GM23248 (cell line): Measurements from ENCODE around the gene TRIM52. TPM values are rescaled to one million over a fixed set of nuclear protein-coding genes. Genes with fewer than 3 reads are reported as not detected.

Source experiments
- DNase-seq: peaks from one replicate; pipeline ENCODE4 v3.0.0-alpha.2; 2015
- H2AFZ ChIP-seq: fragments of 200-600 bp; sonication (generic); 2 replicates; pipeline ENCODE4 v1.6.1; 2016; ENCODE audit warnings: antibody characterized with exemption
- H3F3A ChIP-seq: fragments of 200-600 bp; sonication (generic); 2 replicates; pipeline ENCODE4 v1.6.1; 2016; ENCODE audit warnings: mild to moderate bottlenecking, antibody characterized with exemption, mixed run types; ENCODE audit not compliant: insufficient read depth
- H3K27ac ChIP-seq: fragments of 200-600 bp; sonication (generic); 2 replicates; pipeline ENCODE4 v1.5.1; 2016; ENCODE audit warnings: mild to moderate bottlenecking
- H3K27me3 ChIP-seq: fragments of 200-600 bp; sonication (generic); replicated peaks from 2 replicates; pipeline ENCODE4 v1.6.1; 2016; ENCODE audit warnings: mild to moderate bottlenecking; ENCODE audit not compliant: insufficient read depth
- H3K36me3 ChIP-seq: fragments of 200-600 bp; sonication (generic); 2 replicates; pipeline ENCODE4 v1.6.1; 2016; ENCODE audit warnings: low read depth, mild to moderate bottlenecking
- H3K4me1 ChIP-seq: fragments of 200-600 bp; sonication (generic); 2 replicates; pipeline ENCODE4 v1.6.1; 2016; ENCODE audit warnings: mild to moderate bottlenecking; ENCODE audit not compliant: insufficient read depth
- H3K4me2 ChIP-seq: fragments of 200-600 bp; sonication (generic); one replicate; pipeline ENCODE4 v1.6.1; 2016; ENCODE audit warnings: mild to moderate bottlenecking; ENCODE audit not compliant: unreplicated experiment
- H3K4me3 ChIP-seq: fragments of 200-600 bp; sonication (generic); 2 replicates; pipeline ENCODE4 v1.5.1; 2016; ENCODE audit warnings: mild to moderate bottlenecking
- H3K79me2 ChIP-seq: fragments of 200-600 bp; sonication (generic); 2 replicates; pipeline ENCODE4 v1.6.1; 2016; ENCODE audit warnings: mild to moderate bottlenecking; ENCODE audit not compliant: insufficient read depth
- H3K9ac ChIP-seq: fragments of 200-600 bp; sonication (generic); 2 replicates; pipeline ENCODE4 v1.6.1; 2016; ENCODE audit warnings: mild to moderate bottlenecking
- H3K9me2 ChIP-seq: fragments of 200-600 bp; sonication (generic); 2 replicates; pipeline ENCODE4 v1.6.1; 2016; ENCODE audit warnings: mixed run types, mild to moderate bottlenecking, moderate library complexity; ENCODE audit not compliant: insufficient read depth
- H3K9me3 ChIP-seq: fragments of 200-600 bp; sonication (generic); one replicate; pipeline ENCODE4 v1.6.1; 2017; ENCODE audit warnings: low read depth
- H4K20me1 ChIP-seq: fragments of 200-600 bp; sonication (generic); 2 replicates; pipeline ENCODE4 v1.6.0; 2016; ENCODE audit not compliant: insufficient read depth
- EZH2 ChIP-seq: fragments of 200-600 bp; sonication (generic); IDR thresholded peaks from 2 replicates; pipeline ENCODE4 v1.6.1; 2018; ENCODE audit warnings: antibody characterized with exemption, mild to moderate bottlenecking; ENCODE audit not compliant: insufficient read depth, poor library complexity, severe bottlenecking
- EZH2phosphoT487 ChIP-seq: fragments of 200-600 bp; sonication (generic); IDR thresholded peaks from 2 replicates; pipeline ENCODE4 v1.6.1; 2018; ENCODE audit warnings: antibody characterized with exemption, moderate library complexity, mild to moderate bottlenecking, low read depth; ENCODE audit not compliant: insufficient read depth
- WGBS, 2 experiments: methylation state at CpG; one replicate each; pipeline ENCODE4 v1.1.6; 2015 to 2017; ENCODE audit warnings: low lambda C conversion rate in 2 of 2, low coverage in 1 of 2; ENCODE audit errors: missing lambda C conversion rate in 2 of 2; 5-methylcytosine and 5-hydroxymethylcytosine counted together
- in situ Hi-C: fragments of 300-500 bp; cut with MboI; formaldehyde crosslinking; loops from 2 replicates; pipeline ENCODE4 v1.15.0; 2020
- polyA plus RNA-seq: library from polyadenylated mRNA; unstranded; fragments of >200 nt; fragmentation: Nextera tagmentation; extraction: Ambion mirVana; gene quantifications from 2 replicates; pipeline ENCODE4 v1.2.1, GENCODE V29; 2016
- total RNA-seq: library from RNA; depleted of rRNA; stranded (reverse); fragments of >200 nt; shearing (Covaris generic); gene quantifications from 2 replicates; pipeline ENCODE4 v1.2.3, GENCODE V29; 2014

Gene TRIM52
- total and polyA plus RNA-seq, 2 experiments from 2014 or later: 4.1 to 6.6 TPM

DNA sequence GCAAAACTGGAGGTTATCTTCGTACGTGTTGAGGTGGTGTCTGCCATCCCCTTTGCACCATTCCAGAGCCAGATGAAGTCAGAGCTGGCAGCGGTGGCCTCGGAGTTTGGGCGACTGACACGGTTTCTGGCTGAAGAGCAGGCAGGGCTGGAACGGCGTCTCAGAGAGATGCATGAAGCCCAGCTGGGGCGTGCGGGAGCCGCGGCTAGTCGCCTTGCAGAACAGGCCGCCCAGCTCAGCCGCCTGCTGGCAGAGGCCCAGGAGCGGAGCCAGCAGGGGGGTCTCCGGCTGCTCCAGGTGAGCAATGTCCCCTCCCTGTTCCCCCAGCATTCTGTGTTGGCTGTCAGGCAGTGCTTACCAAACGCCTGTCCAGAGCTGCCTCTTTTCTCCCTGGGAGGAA lies 28.4 kb downstream of the TRIM52 start:
- no peaks in the 10 kb centered on the region for H3K4me1 ChIP-seq
- H4K20me1 ChIP-seq: 0 out of 2 replicates have a peak, but pooled peaks cover 3% of the 10 kb centered on the region
- H3K9ac ChIP-seq: no peak overlapping the region
- peak; percentile 41 for DNase-seq
- peaks cover 26% of the 10 kb centered on the region for H3K79me2 ChIP-seq
- H3K27ac ChIP-seq: no peak overlapping the region
- H3K9me3 ChIP-seq: no peaks in the 10 kb centered on the region
- no peak overlapping the region for H3K4me2 ChIP-seq
- H3K36me3 ChIP-seq: peaks cover 26% of the 10 kb centered on the region
- H2AFZ ChIP-seq: no peak overlapping the region
- WGBS, 2 experiments: 31 to 34% methylated on average over 18 of the region's 18 CpGs
- TF ChIP-seq EZH2 (no peak), EZH2phosphoT487 (no peak)
- no peaks in the 10 kb centered on the region for H3K9me2 ChIP-seq
- no peaks in the 10 kb centered on the region for H3K27me3 ChIP-seq
- H3F3A ChIP-seq: peaks cover 66% of the 10 kb centered on the region
- in situ Hi-C loops: no loop called here
- H3K4me3 ChIP-seq: no peak overlapping the region

DNA sequence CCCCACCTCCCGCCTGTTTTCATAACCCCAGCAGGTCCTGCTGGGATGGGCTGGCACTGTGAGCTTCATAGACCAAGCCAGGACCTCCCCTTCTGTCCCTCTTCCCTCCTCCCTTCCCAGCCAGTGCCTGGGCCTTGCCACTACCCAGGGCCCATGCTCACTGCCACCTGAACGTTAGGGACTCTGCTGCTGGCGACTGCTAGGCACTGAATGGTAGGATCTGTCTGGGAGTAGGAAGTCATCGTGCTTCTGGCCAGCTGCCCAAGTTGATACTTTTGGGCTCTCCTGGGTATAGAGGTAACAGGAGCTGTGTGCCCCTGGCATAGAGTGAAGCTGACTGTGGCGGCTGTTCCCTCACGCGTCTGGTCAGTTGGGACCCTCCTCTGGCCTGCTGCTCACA lies 29.5 kb downstream of the TRIM52 start:
- H2AFZ ChIP-seq: no peak overlapping the region
- H3K9me3 ChIP-seq: no peaks in the 10 kb centered on the region
- 81 to 83% methylated on average over 7 of the region's 7 CpGs for WGBS, 2 experiments
- in situ Hi-C loops: no loop called here
- no peak for DNase-seq
- no peak overlapping the region for H3K9ac ChIP-seq
- no peak overlapping the region for H3K4me2 ChIP-seq
- no peak overlapping the region for H3K27ac ChIP-seq
- H3K79me2 ChIP-seq: peaks cover 28% of the 10 kb centered on the region
- no peaks in the 10 kb centered on the region for H3K9me2 ChIP-seq
- H3K27me3 ChIP-seq: no peaks in the 10 kb centered on the region
- peaks cover 14% of the 10 kb centered on the region for H3K36me3 ChIP-seq
- no peaks in the 10 kb centered on the region for H3K4me1 ChIP-seq
- H3F3A ChIP-seq: peaks cover 54% of the 10 kb centered on the region
- TF ChIP-seq EZH2 (no peak), EZH2phosphoT487 (no peak)
- H3K4me3 ChIP-seq: no peak overlapping the region
- 0 out of 2 replicates have a peak, but pooled peaks cover 3% of the 10 kb centered on the region for H4K20me1 ChIP-seq

DNA sequence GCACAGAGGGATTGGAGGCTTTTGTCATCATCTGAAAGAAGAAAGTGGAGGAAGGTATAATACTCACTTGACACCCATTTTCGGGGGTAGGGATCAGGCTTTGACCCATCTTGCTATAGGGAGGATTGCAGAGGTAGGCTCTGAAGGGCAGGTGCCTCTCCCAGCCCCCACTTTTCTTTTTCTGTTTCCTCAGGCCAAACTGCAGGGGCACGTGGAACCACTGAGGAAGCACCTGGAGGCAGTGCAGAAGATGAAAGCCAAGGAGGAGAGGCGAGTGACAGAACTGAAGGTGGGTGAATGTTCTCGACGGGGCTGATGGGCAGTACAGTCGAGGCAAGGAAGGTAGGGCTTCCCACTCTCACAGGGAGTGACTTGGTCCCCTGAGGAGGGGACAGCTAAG lies 30.4 kb downstream of the TRIM52 start:
- Histone ChIP-seq H3K36me3 (peaks cover 6% of the 10 kb centered on the region), H3K4me3 (no peak overlapping the region), H3K4me2 (no peak overlapping the region), H3K27ac (no peak overlapping the region), H4K20me1 (0 out of 2 replicates have a peak, but pooled peaks cover 1% of the 10 kb centered on the region), H3F3A (peaks cover 45% of the 10 kb centered on the region), H2AFZ (no peak overlapping the region), H3K9me2 (no peaks in the 10 kb centered on the region), H3K4me1 (no peaks in the 10 kb centered on the region), H3K9me3 (no peaks in the 10 kb centered on the region), H3K9ac (no peak overlapping the region), H3K79me2 (peaks cover 37% of the 10 kb centered on the region), H3K27me3 (no peaks in the 10 kb centered on the region)
- in situ Hi-C loops: no loop called here
- no peak for DNase-seq
- WGBS, 2 experiments: 96% methylated on average over 6 of the region's 6 CpGs
- TF ChIP-seq EZH2 (no peak), EZH2phosphoT487 (no peak)

DNA sequence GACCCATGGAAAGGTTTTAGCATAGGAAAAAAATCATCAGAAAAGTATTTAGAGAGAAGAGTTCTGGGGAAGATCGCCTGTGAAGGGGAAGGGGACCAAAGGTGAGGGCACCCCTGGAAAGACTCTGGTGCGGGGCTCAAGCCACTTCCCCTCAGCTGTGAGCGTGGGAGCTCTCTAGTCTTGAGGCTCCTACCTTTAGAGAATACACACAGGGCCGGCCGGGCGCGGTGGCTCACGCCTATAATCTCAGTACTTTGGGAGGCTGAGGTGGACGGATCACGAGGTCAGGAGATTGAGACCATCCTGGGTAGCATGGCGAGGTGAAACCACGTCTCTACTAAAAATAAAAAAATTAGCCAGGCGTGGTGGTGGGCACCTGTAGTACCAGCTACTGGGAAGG lies 30.9 kb downstream of the TRIM52 start:
- Histone ChIP-seq H3K9me2 (no peaks in the 10 kb centered on the region), H3K36me3 (peaks cover under 1% of the 10 kb centered on the region; the same call in 1 of the 2 replicates), H4K20me1 (no peaks in the 10 kb centered on the region), H3F3A (peaks cover 40% of the 10 kb centered on the region), H3K79me2 (peaks cover 42% of the 10 kb centered on the region), H3K27ac (no peak overlapping the region), H3K27me3 (no peaks in the 10 kb centered on the region), H2AFZ (no peak overlapping the region), H3K4me2 (no peak overlapping the region), H3K9me3 (no peaks in the 10 kb centered on the region), H3K4me3 (no peak overlapping the region), H3K4me1 (0 out of 2 replicates have a peak, but pooled peaks cover 3% of the 10 kb centered on the region), H3K9ac (no peak overlapping the region)
- 92 to 93% methylated on average over 13 of the region's 13 CpGs for WGBS, 2 experiments
- no peak for DNase-seq
- TF ChIP-seq EZH2phosphoT487 (no peak), EZH2 (no peak)
- in situ Hi-C loops: no loop called here
